ENCODE results near the gene MROH2A.
A peak's percentile ranks its signal among the peaks of the same experiment; 100 is the strongest.

The MROH2A gene

DNA sequence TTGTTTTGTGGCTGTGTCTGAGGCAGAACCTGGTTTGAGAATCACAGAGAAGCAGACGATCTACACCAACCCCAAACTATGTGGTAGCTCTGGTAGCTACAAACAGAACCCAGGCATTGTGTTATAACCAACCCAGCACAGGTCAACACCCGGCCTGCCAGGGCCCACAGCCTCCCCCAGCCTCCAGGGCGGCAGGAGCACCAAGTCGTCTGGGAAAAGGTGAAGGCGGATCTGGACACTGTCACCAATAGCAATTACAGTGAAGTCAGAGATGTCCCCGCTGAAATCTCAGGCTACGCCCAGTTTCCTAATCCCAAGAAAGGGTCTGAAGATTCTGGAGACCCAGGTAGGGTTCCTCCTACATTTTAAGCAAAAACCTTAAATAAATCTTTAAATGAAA lies 72.6 kb downstream of the MROH2A start:
- no peak for ATAC-seq
- TF ChIP-seq, protein P1, sequence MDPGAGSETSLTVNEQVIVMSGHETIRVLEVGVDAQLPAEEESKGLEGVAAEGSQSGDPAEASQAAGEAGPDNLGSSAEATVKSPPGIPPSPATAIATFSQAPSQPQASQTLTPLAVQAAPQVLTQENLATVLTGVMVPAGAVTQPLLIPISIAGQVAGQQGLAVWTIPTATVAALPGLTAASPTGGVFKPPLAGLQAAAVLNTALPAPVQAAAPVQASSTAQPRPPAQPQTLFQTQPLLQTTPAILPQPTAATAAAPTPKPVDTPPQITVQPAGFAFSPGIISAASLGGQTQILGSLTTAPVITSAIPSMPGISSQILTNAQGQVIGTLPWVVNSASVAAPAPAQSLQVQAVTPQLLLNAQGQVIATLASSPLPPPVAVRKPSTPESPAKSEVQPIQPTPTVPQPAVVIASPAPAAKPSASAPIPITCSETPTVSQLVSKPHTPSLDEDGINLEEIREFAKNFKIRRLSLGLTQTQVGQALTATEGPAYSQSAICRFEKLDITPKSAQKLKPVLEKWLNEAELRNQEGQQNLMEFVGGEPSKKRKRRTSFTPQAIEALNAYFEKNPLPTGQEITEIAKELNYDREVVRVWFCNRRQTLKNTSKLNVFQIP (CRISPR knock-in tag; IDR thresholded peaks at IDR 0.05; ENCODE audit: borderline replicate concordance, low read depth) = no peak
- no peak for TF ChIP-seq ZNF565 (CRISPR knock-in tag; conservative IDR thresholded peaks at IDR 0.05; ENCODE audit: low read depth)
- TF ChIP-seq ZNF70 (CRISPR knock-in tag; IDR thresholded peaks at IDR 0.05) = no peak
- TF ChIP-seq RARB (CRISPR knock-in tag; IDR thresholded peaks at IDR 0.05) = no peak
- no peak for TF ChIP-seq ISL1 (CRISPR knock-in tag; IDR thresholded peaks at IDR 0.05)
- no peak for TF ChIP-seq PPARA (CRISPR knock-in tag; IDR thresholded peaks at IDR 0.05; ENCODE audit: borderline replicate concordance)
- no peak for TF ChIP-seq TCF4 (CRISPR knock-in tag; IDR thresholded peaks at IDR 0.05; ENCODE audit: borderline replicate concordance)
- no peak for TF ChIP-seq TOX (CRISPR knock-in tag; IDR thresholded peaks at IDR 0.05; ENCODE audit: borderline replicate concordance)
- TF ChIP-seq GLIS3 (CRISPR knock-in tag; IDR thresholded peaks at IDR 0.05) = no peak
- TF ChIP-seq OSR1 (CRISPR knock-in tag; IDR thresholded peaks at IDR 0.05) = no peak
- TF ChIP-seq ZFP30 (CRISPR knock-in tag; IDR thresholded peaks at IDR 0.05) = no peak
- no peak for TF ChIP-seq SNAI2 (CRISPR knock-in tag; IDR thresholded peaks at IDR 0.05)
- no peak for TF ChIP-seq CSDC2 (CRISPR knock-in tag; IDR thresholded peaks at IDR 0.05)
- TF ChIP-seq, protein P2, sequence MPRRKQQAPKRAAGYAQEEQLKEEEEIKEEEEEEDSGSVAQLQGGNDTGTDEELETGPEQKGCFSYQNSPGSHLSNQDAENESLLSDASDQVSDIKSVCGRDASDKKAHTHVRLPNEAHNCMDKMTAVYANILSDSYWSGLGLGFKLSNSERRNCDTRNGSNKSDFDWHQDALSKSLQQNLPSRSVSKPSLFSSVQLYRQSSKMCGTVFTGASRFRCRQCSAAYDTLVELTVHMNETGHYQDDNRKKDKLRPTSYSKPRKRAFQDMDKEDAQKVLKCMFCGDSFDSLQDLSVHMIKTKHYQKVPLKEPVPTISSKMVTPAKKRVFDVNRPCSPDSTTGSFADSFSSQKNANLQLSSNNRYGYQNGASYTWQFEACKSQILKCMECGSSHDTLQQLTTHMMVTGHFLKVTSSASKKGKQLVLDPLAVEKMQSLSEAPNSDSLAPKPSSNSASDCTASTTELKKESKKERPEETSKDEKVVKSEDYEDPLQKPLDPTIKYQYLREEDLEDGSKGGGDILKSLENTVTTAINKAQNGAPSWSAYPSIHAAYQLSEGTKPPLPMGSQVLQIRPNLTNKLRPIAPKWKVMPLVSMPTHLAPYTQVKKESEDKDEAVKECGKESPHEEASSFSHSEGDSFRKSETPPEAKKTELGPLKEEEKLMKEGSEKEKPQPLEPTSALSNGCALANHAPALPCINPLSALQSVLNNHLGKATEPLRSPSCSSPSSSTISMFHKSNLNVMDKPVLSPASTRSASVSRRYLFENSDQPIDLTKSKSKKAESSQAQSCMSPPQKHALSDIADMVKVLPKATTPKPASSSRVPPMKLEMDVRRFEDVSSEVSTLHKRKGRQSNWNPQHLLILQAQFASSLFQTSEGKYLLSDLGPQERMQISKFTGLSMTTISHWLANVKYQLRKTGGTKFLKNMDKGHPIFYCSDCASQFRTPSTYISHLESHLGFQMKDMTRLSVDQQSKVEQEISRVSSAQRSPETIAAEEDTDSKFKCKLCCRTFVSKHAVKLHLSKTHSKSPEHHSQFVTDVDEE (CRISPR knock-in tag; IDR thresholded peaks at IDR 0.05) = no peak
- TF ChIP-seq ARNTL (CRISPR knock-in tag; IDR thresholded peaks at IDR 0.05; ENCODE audit: borderline replicate concordance, low read depth) = no peak

GRCh38 chr2:233851169-233851568 lies 73.0 kb downstream of the MROH2A start:
- ATAC-seq = no peak
- TF ChIP-seq GLIS3 (CRISPR knock-in tag; IDR thresholded peaks at IDR 0.05) (no peak), CSRNP3 (CRISPR knock-in tag; IDR thresholded peaks at IDR 0.05) (no peak)

DNA sequence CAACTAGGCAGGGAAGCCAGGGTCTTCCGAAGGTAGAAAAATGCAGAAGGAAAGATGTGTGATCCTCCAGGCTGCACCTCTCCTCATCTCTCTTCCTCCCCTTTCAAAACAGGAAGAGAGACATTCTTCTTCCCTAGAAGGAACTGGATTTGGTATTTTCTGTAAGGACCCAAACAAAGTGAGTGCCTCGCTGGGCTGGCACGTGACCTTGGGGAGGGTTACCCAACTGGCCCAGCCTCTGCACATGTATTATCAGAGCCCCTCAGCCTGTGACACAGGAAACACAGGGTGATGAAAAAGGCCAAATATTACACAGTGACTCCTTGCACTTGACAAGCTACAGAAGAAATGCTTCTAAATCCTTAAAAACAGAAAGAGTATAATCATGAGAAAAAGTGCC lies 73.9 kb downstream of the MROH2A start:
- no peak for ATAC-seq
- no peak for TF ChIP-seq ZFP3 (CRISPR knock-in tag; IDR thresholded peaks at IDR 0.05)

GRCh38 chr2:233853353-233853752 lies 75.2 kb downstream of the MROH2A start:
- TF ChIP-seq OSR1 (CRISPR knock-in tag; IDR thresholded peaks at IDR 0.05) (no peak), CSRNP3 (CRISPR knock-in tag; IDR thresholded peaks at IDR 0.05) (no peak), ZNF70 (CRISPR knock-in tag; IDR thresholded peaks at IDR 0.05) (no peak), BACH2 (CRISPR knock-in tag; IDR thresholded peaks at IDR 0.05; ENCODE audit: borderline replicate concordance) (no peak), GLIS3 (CRISPR knock-in tag; IDR thresholded peaks at IDR 0.05) (no peak)
- TF ChIP-seq, protein P1 (CRISPR knock-in tag; IDR thresholded peaks at IDR 0.05; ENCODE audit: borderline replicate concordance, low read depth) = no peak
- peak; percentile 1; the same call in 2 of the 3 replicates for ATAC-seq

DNA sequence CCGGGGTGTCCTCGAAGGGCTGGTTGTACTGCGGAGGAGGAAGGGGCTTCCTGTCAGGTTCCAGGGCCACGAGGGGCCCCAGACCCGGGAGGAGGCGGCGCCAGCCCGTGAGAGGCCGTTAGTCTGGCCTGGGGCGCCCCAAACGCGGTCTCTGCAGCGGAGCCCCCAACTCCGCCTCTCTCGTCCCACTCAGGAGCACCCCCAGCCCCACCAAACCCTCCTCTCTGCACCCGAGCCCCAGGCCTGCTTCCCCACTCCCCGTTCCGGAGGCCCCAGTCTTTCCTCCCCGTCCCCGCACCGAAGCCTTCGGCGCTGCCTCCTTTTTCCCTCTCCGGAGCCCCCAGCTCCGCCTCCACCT lies 75.7 kb downstream of the MROH2A start:
- ATAC-seq = peak; percentile 16
- TF ChIP-seq, protein P3, sequence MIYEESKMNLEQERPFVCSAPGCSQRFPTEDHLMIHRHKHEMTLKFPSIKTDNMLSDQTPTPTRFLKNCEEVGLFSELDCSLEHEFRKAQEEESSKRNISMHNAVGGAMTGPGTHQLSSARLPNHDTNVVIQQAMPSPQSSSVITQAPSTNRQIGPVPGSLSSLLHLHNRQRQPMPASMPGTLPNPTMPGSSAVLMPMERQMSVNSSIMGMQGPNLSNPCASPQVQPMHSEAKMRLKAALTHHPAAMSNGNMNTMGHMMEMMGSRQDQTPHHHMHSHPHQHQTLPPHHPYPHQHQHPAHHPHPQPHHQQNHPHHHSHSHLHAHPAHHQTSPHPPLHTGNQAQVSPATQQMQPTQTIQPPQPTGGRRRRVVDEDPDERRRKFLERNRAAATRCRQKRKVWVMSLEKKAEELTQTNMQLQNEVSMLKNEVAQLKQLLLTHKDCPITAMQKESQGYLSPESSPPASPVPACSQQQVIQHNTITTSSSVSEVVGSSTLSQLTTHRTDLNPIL (CRISPR knock-in tag; IDR thresholded peaks at IDR 0.05; ENCODE audit: low read depth) = no peak
- no peak for TF ChIP-seq ARNTL (CRISPR knock-in tag; IDR thresholded peaks at IDR 0.05; ENCODE audit: borderline replicate concordance, low read depth)
- TF ChIP-seq BACH2 (CRISPR knock-in tag; IDR thresholded peaks at IDR 0.05; ENCODE audit: borderline replicate concordance) = no peak
- no peak for TF ChIP-seq ZC3H10 (CRISPR knock-in tag; IDR thresholded peaks at IDR 0.05)
- no peak for TF ChIP-seq ZNF8 (CRISPR knock-in tag; IDR thresholded peaks at IDR 0.05)
- TF ChIP-seq, protein P2 (CRISPR knock-in tag; IDR thresholded peaks at IDR 0.05) = no peak
- no peak for TF ChIP-seq RARB (CRISPR knock-in tag; IDR thresholded peaks at IDR 0.05)

Data from SK-N-SH treated with all-trans-retinoic acid at 6 μM for 48 hours (cell line).